GM12878 (cell line): ENCODE data around the gene PRG3. TPM values are rescaled to one million over a fixed set of nuclear protein-coding genes. Genes with fewer than 3 reads are reported as not detected.

Experiments used
- ATAC-seq: fragments of 200-7000 bp; cut with Tn5 transposase; 3 replicates; pipeline ENCODE4 v1.9.1; 2020; ENCODE audit warnings: mild to moderate bottlenecking, moderate library complexity
- BruUV-seq: library from RNA; stranded (reverse); fragments of 400-500 nt; replicated peaks from 2 replicates; lab custom pipeline; 2021; lab: Mats Ljungman, UMichigan
- CTCF ChIA-PET: fragments of 300-600 bp; sonication (Branson Sonifier 250); formaldehyde crosslinking; extraction: SDS; loops from one replicate; lab custom pipeline; 2021; ENCODE audit warnings: inconsistent platforms; lab: Yijun Ruan, JAX
- POLR2A ChIA-PET: fragments of 350-600 bp; formaldehyde crosslinking; extraction: SDS; loops from one replicate; lab custom pipeline; 2021; ENCODE audit warnings: inconsistent platforms; lab: Charles Lee
- RAD21 ChIA-PET: fragments of 300-600 bp; sonication (Branson Sonifier 250); formaldehyde crosslinking; loops from one replicate; lab custom pipeline; 2023; ENCODE audit warnings: antibody characterized with exemption; ENCODE audit not compliant: unreplicated experiment; lab: Charles Lee
- SMC1A ChIA-PET: fragments of 300-600 bp; sonication (Branson Sonifier 250); formaldehyde crosslinking; loops from one replicate; lab custom pipeline; 2023; ENCODE audit not compliant: unreplicated experiment, uncharacterized antibody; lab: Charles Lee
- DNase-seq: peaks from one replicate; pipeline ENCODE4 v3.0.0-alpha.2; 2011; ENCODE audit warnings: low read depth, low spot score
- FAIRE-seq: peaks from 3 replicates; lab custom pipeline; 2011; peaks lifted over from hg19 to GRCh38; lab: Jason Lieb, UNC
- H2AFZ ChIP-seq: 2 replicates; pipeline ENCODE4 v1.6.0; 2011; ENCODE audit warnings: low read depth, low read length, control low read depth; ENCODE audit not compliant: control insufficient read depth
- H3K27ac ChIP-seq: 2 replicates; pipeline ENCODE4 v1.5.1; 2011; ENCODE audit warnings: control low read depth; ENCODE audit not compliant: control insufficient read depth, insufficient read depth
- H3K27me3 ChIP-seq, 2 experiments: replicated peaks in 1 of 2; 2 replicates each; pipeline versions ENCODE4 v1.6.0 to v1.6.1; 2011; ENCODE audit warnings: low read length in 1 of 2; ENCODE audit not compliant: control insufficient read depth in 2 of 2, insufficient read depth in 2 of 2
- H3K36me3 ChIP-seq, 2 experiments: 2 replicates each; pipeline ENCODE4 v1.5.1; 2011; ENCODE audit warnings: low read length in 1 of 2; ENCODE audit not compliant: control insufficient read depth in 2 of 2, insufficient read depth in 2 of 2
- H3K4me1 ChIP-seq: 2 replicates; pipeline ENCODE4 v1.6.1; 2011; ENCODE audit warnings: mild to moderate bottlenecking, low read length, moderate library complexity, mixed read lengths; ENCODE audit not compliant: control insufficient read depth, insufficient read depth
- H3K4me2 ChIP-seq: 2 replicates; pipeline ENCODE4 v1.6.0; 2011; ENCODE audit warnings: control low read depth; ENCODE audit not compliant: control insufficient read depth, insufficient read depth
- H3K4me3 ChIP-seq: fragments of 200-600 bp; sonication (generic); 2 replicates; pipeline ENCODE4 v1.5.1; 2016
- H3K79me2 ChIP-seq: 2 replicates; pipeline ENCODE4 v1.6.0; 2011; ENCODE audit warnings: low read length; ENCODE audit not compliant: control insufficient read depth, insufficient read depth
- H3K9ac ChIP-seq: 2 replicates; pipeline ENCODE4 v1.8.0; 2011; ENCODE audit warnings: low read length, control low read depth, mixed read lengths; ENCODE audit not compliant: control insufficient read depth, insufficient read depth
- H3K9me3 ChIP-seq: replicated peaks from 3 replicates; pipeline ENCODE4 v1.5.1; 2011; ENCODE audit warnings: mild to moderate bottlenecking, low read length; ENCODE audit not compliant: control insufficient read depth, insufficient read depth
- H4K20me1 ChIP-seq: 2 replicates; pipeline ENCODE4 v1.6.0; 2011; ENCODE audit not compliant: control insufficient read depth, insufficient read depth
- MTA2 ChIP-seq: fragments of 450-650 bp; IDR thresholded peaks from 2 replicates; pipeline ENCODE4 v1.6.1; 2016; ENCODE audit warnings: low read depth, mild to moderate bottlenecking, moderate library complexity
- SMAD5 ChIP-seq: IDR thresholded peaks from 2 replicates; pipeline ENCODE4 v1.6.1; 2016; ENCODE audit warnings: antibody characterized with exemption, low read depth
- ZNF687 ChIP-seq: fragments of 450-650 bp; IDR thresholded peaks from 2 replicates; pipeline ENCODE4 v1.6.1; 2017; ENCODE audit warnings: mild to moderate bottlenecking, moderate library complexity
- in situ Hi-C: fragments of 300-500 bp; cut with MboI; formaldehyde crosslinking; loops from 9 replicates; pipeline ENCODE4 v1.14.3; 2018; ENCODE audit warnings: mixed read lengths
- intact Hi-C: fragments of 100-400 bp; cut with micrococcal nuclease; formaldehyde crosslinking; loops from one replicate; pipeline ENCODE4 v1.14.2; 2022; ENCODE audit not compliant: unreplicated experiment
- polyA plus RNA-seq, 11 experiments: library from polyadenylated mRNA; depleted of rRNA in 4 of 11; unstranded in 6 of 11; stranded (reverse) in 5 of 11; fragments of >200 nt; fragmentation: Nextera tagmentation in 4 of 11; fragmentation: Illumina TruSeq in 1 of 11; extraction: Ambion mirVana in 4 of 11; extraction: Trizol in 1 of 11; gene quantifications; 1 replicate in 1 of 11; 2 replicates in 10 of 11; pipeline versions ENCODE4 v1.2.1 to v1.2.3, GENCODE V29; 2011 to 2016; ENCODE audit warnings: inconsistent platforms in 2 of 11, missing spikeins in 2 of 11, low read depth in 1 of 11
- total RNA-seq, 4 experiments: library from RNA; depleted of rRNA in 3 of 4; stranded (reverse); fragments of >200 nt in 3 of 4; fragmentation: Illumina TruSeq in 1 of 4; extraction: Trizol in 1 of 4; gene quantifications; 2 replicates each; pipeline versions ENCODE4 v1.2.1 to v1.2.3, GENCODE V29; 2013 to 2021
- TF ChIP-seq, protein P1 (sequence below): IDR thresholded peaks from 2 replicates; pipeline ENCODE4 v1.6.1; 2011; ENCODE audit warnings: borderline replicate concordance, low read depth, mild to moderate bottlenecking, moderate library complexity, mixed read lengths, low read length; ENCODE audit not compliant: insufficient read depth; ENCODE audit errors: extremely low read length

The PRG3 gene
- total and polyA plus RNA-seq, 10 of the 15 experiments (the other 5 are each of a cell fraction or from before 2014, with no cell fraction given), result not detected

DNA sequence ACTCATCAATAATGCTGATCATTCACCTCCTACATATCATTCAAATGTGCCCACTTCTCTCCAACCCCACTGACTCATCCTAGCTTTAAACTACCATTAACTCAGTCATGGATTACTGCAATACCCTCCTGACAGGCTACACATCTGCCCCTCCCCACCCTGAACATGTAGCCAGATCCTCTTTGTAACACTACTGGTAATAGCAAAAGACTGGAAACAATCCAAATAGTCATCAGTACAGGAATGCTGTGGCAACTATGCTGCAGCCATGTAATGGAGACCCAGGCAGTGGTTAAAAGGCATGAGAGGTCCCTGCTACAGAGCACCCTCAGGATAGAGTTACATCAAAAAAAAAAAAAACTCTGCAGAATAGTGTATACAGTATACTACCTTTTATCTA, 29.3 kb upstream of the PRG3 start:
- ChIA-PET RAD21 (no interaction called here), SMC1A (no interaction called here), POLR2A (no interaction called here), CTCF (no interaction called here)
- intact Hi-C loops (no loop called here), in situ Hi-C loops (no loop called here)
- TF ChIP-seq, protein P1, sequence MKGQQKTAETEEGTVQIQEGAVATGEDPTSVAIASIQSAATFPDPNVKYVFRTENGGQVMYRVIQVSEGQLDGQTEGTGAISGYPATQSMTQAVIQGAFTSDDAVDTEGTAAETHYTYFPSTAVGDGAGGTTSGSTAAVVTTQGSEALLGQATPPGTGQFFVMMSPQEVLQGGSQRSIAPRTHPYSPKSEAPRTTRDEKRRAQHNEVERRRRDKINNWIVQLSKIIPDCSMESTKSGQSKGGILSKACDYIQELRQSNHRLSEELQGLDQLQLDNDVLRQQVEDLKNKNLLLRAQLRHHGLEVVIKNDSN, result no peak
- TF ChIP-seq SMAD5 (no peak), MTA2 (no peak), ZNF687 (no peak)
- H3K4me3 ChIP-seq, result no peak overlapping the region
- FAIRE-seq (no peak), ATAC-seq (no peak), DNase-seq (no peak)
- peaks cover 45 to 66% of the 10 kb centered on the region in 2 experiments for H3K36me3 ChIP-seq
- no peak overlapping the region for H3K4me2 ChIP-seq
- H3K4me1 ChIP-seq, result peaks cover 22% of the 10 kb centered on the region
- no peaks in the 10 kb centered on the region for H3K27me3 ChIP-seq
- H4K20me1 ChIP-seq, result no peaks in the 10 kb centered on the region; the same call in 1 of the 2 replicates
- no peaks in the 10 kb centered on the region for H3K9me3 ChIP-seq
- H3K9ac ChIP-seq, result no peak overlapping the region
- H3K27ac ChIP-seq, result no peak overlapping the region
- no peak overlapping the region for H2AFZ ChIP-seq
- H3K79me2 ChIP-seq, result peaks cover 12% of the 10 kb centered on the region
- BruUV-seq, result no TSS peak
